NT2/D1 (cell line): ENCODE measurements around the gene DOCK9.

Source experiments
- SUZ12 ChIP-seq: IDR thresholded peaks from 2 replicates; pipeline ENCODE4 v1.6.1; 2011; ENCODE audit not compliant: insufficient read length, insufficient read depth; ENCODE audit errors: extremely low read depth
- YY1 ChIP-seq: IDR thresholded peaks from 2 replicates; pipeline ENCODE4 v1.6.1; 2011; ENCODE audit not compliant: insufficient read length, insufficient read depth
- ZNF274 ChIP-seq: IDR thresholded peaks from 2 replicates; pipeline ENCODE4 v1.6.1; 2011; ENCODE audit warnings: mild to moderate bottlenecking, low read depth, low read length

GRCh38 chr13:98978280-98978679 is 416 bp upstream of the DOCK9 start:
- TF ChIP-seq SUZ12, result no peak
- no peak for TF ChIP-seq YY1
- TF ChIP-seq ZNF274, result no peak
